H9 (cell line): ENCODE results near the gene GIPC3. TPM values are rescaled to one million over a fixed set of nuclear protein-coding genes. Genes with fewer than 3 reads are reported as not detected.

Source experiments
- DNase-seq: peaks from one replicate; pipeline ENCODE4 v3.0.0-alpha.2; 2017
- H2AFZ ChIP-seq: one replicate; pipeline ENCODE4 v1.6.1; 2013; ENCODE audit warnings: mild to moderate bottlenecking, low read length, control low read depth, moderate library complexity
- H2AK5ac ChIP-seq: 2 replicates; pipeline ENCODE4 v1.6.1; 2013; ENCODE audit warnings: low read length, control low read depth, mixed read lengths; ENCODE audit not compliant: insufficient read length
- H2BK120ac ChIP-seq: one replicate; pipeline ENCODE4 v1.6.1; 2013; ENCODE audit warnings: low read depth, mild to moderate bottlenecking, low read length, control low read depth, inconsistent platforms; ENCODE audit not compliant: poor library complexity, severe bottlenecking
- H2BK12ac ChIP-seq: 2 replicates; pipeline ENCODE4 v1.6.1; 2013; ENCODE audit warnings: low read length, control low read depth, mixed read lengths, low read depth; ENCODE audit not compliant: insufficient read length
- H2BK15ac ChIP-seq: 2 replicates; pipeline ENCODE4 v1.6.1; 2013; ENCODE audit warnings: low read depth, low read length, control low read depth
- H2BK20ac ChIP-seq: one replicate; pipeline ENCODE4 v1.6.1; 2013; ENCODE audit warnings: low read depth, mild to moderate bottlenecking, low read length, control low read depth, inconsistent platforms; ENCODE audit not compliant: poor library complexity, severe bottlenecking
- H2BK5ac ChIP-seq: 2 replicates; pipeline ENCODE4 v1.6.1; 2013; ENCODE audit warnings: low read length, control low read depth, mixed read lengths; ENCODE audit not compliant: insufficient read length
- H3K14ac ChIP-seq: 2 replicates; pipeline ENCODE4 v1.6.1; 2013; ENCODE audit warnings: low read length, control low read depth; ENCODE audit not compliant: insufficient read depth
- H3K18ac ChIP-seq: 2 replicates; pipeline ENCODE4 v1.6.1; 2013; ENCODE audit warnings: low read depth, mild to moderate bottlenecking, mixed read lengths, low read length, control low read depth; ENCODE audit not compliant: insufficient read length
- H3K23ac ChIP-seq: 2 replicates; pipeline ENCODE4 v1.6.1; 2013; ENCODE audit warnings: low read length, control low read depth, mixed read lengths, low read depth; ENCODE audit not compliant: insufficient read length
- H3K23me2 ChIP-seq: 2 replicates; pipeline ENCODE4 v1.6.1; 2013; ENCODE audit warnings: low read depth, mild to moderate bottlenecking, mixed read lengths, low read length, control low read depth; ENCODE audit not compliant: insufficient read length, poor library complexity, severe bottlenecking
- H3K27ac ChIP-seq: 2 replicates; pipeline ENCODE4 v1.5.1; 2013; ENCODE audit warnings: low read length, control low read depth, mixed read lengths, low read depth; ENCODE audit not compliant: insufficient read length
- H3K27me3 ChIP-seq: 2 replicates; pipeline ENCODE4 v1.6.1; 2013; ENCODE audit warnings: low read length, control low read depth, inconsistent platforms; ENCODE audit not compliant: insufficient read depth
- H3K4ac ChIP-seq: 2 replicates; pipeline ENCODE4 v1.6.1; 2013; ENCODE audit warnings: low read depth, mild to moderate bottlenecking, control low read depth, inconsistent platforms, low read length, moderate library complexity
- H3K4me1 ChIP-seq: 2 replicates; pipeline ENCODE4 v1.6.1; 2013; ENCODE audit warnings: low read length, control low read depth, inconsistent platforms; ENCODE audit not compliant: insufficient read depth
- H3K4me2 ChIP-seq: 2 replicates; pipeline ENCODE4 v1.6.1; 2013; ENCODE audit warnings: low read length, control low read depth, mixed read lengths; ENCODE audit not compliant: insufficient read length, insufficient read depth
- H3K56ac ChIP-seq: 2 replicates; pipeline ENCODE4 v1.6.1; 2013; ENCODE audit warnings: low read depth, mild to moderate bottlenecking, mixed read lengths, low read length, control low read depth; ENCODE audit not compliant: insufficient read length
- H3K79me1 ChIP-seq: 2 replicates; pipeline ENCODE4 v1.6.1; 2013; ENCODE audit warnings: low read depth, mild to moderate bottlenecking, moderate library complexity, low read length, control low read depth, inconsistent platforms; ENCODE audit not compliant: insufficient read depth, poor library complexity, severe bottlenecking
- H3K79me2 ChIP-seq: 2 replicates; pipeline ENCODE4 v1.6.1; 2013; ENCODE audit warnings: low read length, control low read depth, inconsistent platforms; ENCODE audit not compliant: insufficient read depth
- H3K9ac ChIP-seq: 2 replicates; pipeline ENCODE4 v1.6.1; 2013; ENCODE audit warnings: low read length, control low read depth, mixed read lengths; ENCODE audit not compliant: insufficient read length; ENCODE audit errors: extremely low read depth
- H3K9me3 ChIP-seq: one replicate; pipeline ENCODE4 v1.6.1; 2013; ENCODE audit warnings: low read depth, low read length, inconsistent platforms; ENCODE audit not compliant: control insufficient read depth
- H3T11ph ChIP-seq: one replicate; pipeline ENCODE4 v1.6.1; 2013; ENCODE audit warnings: mild to moderate bottlenecking, low read length, control low read depth, inconsistent platforms
- H4K20me1 ChIP-seq: one replicate; pipeline ENCODE4 v1.6.1; 2013; ENCODE audit not compliant: control insufficient read depth, insufficient read length, insufficient read depth
- H4K5ac ChIP-seq: 2 replicates; pipeline ENCODE4 v1.6.1; 2013; ENCODE audit warnings: low read depth, mild to moderate bottlenecking, mixed read lengths, low read length, control low read depth; ENCODE audit not compliant: insufficient read length
- H4K8ac ChIP-seq: replicated peaks from 2 replicates; pipeline ENCODE4 v1.6.1; 2013; ENCODE audit warnings: low read length, control low read depth, mixed read lengths, low read depth; ENCODE audit not compliant: insufficient read length
- H4K91ac ChIP-seq: 2 replicates; pipeline ENCODE4 v1.6.1; 2013; ENCODE audit warnings: low read depth, mild to moderate bottlenecking, moderate library complexity, mixed read lengths, low read length, control low read depth; ENCODE audit not compliant: insufficient read length
- H3K27ac Mint-ChIP-seq, 3 experiments: 2 replicates in 2 of 3; 3 replicates in 1 of 3; pipeline ENCODE4 v1.8.0; 2020 to 2021; ENCODE audit warnings: mixed read lengths in 3 of 3, mild to moderate bottlenecking in 1 of 3, moderate library complexity in 1 of 3
- H3K27me3 Mint-ChIP-seq: 2 replicates; pipeline ENCODE4 v1.8.0; 2021; ENCODE audit warnings: low read depth, mild to moderate bottlenecking, moderate library complexity, mixed read lengths
- H3K36me3 Mint-ChIP-seq, 3 experiments: 2 replicates in 2 of 3; 3 replicates in 1 of 3; pipeline ENCODE4 v1.8.0; 2020 to 2021; ENCODE audit warnings: low read depth in 3 of 3, mixed read lengths in 3 of 3; ENCODE audit not compliant: insufficient read depth in 1 of 3
- H3K4me1 Mint-ChIP-seq, 2 experiments: 2 replicates each; pipeline ENCODE4 v1.8.0; 2020; ENCODE audit warnings: mixed read lengths in 2 of 2
- H3K4me3 Mint-ChIP-seq, 2 experiments: 2 replicates in 1 of 2; 3 replicates in 1 of 2; pipeline ENCODE4 v1.8.0; 2020 to 2021; ENCODE audit warnings: mild to moderate bottlenecking in 2 of 2, mixed read lengths in 2 of 2, moderate library complexity in 1 of 2
- H3K9me3 Mint-ChIP-seq, 2 experiments: 2 replicates in 1 of 2; 3 replicates in 1 of 2; pipeline ENCODE4 v1.8.0; 2020; ENCODE audit warnings: mild to moderate bottlenecking in 2 of 2, mixed read lengths in 2 of 2, moderate library complexity in 1 of 2
- WGBS: extraction: QIAGEN DNeasy Blood & Tissue Kit; methylation state at CpG from one replicate; pipeline ENCODE4 v1.1.7; 2013; ENCODE audit warnings: missing lambda C conversion rate, low lambda C conversion rate, mixed read lengths; ENCODE audit not compliant: insufficient read length; ENCODE audit errors: extremely low coverage; 5-methylcytosine and 5-hydroxymethylcytosine counted together
- total RNA-seq: library from RNA; stranded (reverse); gene quantifications from 2 replicates; pipeline ENCODE4 v1.2.1, GENCODE V29; 2021
- TF ChIP-seq, protein P1 (sequence below): fragments of 200-600 bp; sonication (generic); conservative IDR thresholded peaks from 3 replicates; pipeline ENCODE4 v1.8.0; 2021; ENCODE audit warnings: antibody characterized with exemption, mild to moderate bottlenecking

GIPC3 gene
- total RNA-seq, 1 experiment from 2014 or later: 1.6 TPM

DNA sequence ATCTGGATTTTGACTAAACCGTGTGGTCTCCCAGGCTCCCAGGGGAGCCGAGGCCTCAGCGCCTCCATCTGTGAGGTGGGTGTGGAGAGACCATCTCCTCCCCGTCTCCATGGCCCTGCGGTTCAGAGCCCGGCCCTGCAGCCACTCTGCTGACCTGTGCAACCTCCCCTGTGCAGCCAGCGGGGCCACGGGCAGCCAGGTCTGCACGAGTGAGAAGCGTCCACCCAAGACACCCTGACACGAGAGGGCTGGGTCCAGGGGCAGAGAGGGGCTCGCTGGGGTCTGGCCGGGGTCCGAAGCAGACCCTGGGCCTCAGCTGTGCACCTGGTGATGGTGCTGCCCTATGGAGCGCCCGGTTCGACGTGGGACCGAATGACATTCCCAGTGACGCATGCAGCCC is 51.7 kb downstream of the GIPC3 start:
- Histone ChIP-seq H2BK5ac (no peak overlapping the region), H3K27ac (no peak overlapping the region), H3K27me3 (no peaks in the 10 kb centered on the region), H3K23me2 (no peaks in the 10 kb centered on the region), H3K79me1 (no peaks in the 10 kb centered on the region), H2BK120ac (no peak overlapping the region), H4K20me1 (no peaks in the 10 kb centered on the region), H3K4me1 (no peaks in the 10 kb centered on the region), H3K14ac (no peak overlapping the region; the same call in 1 of the 2 replicates), H4K5ac (no peak overlapping the region), H2BK15ac (no peak overlapping the region), H2BK12ac (no peak overlapping the region), H3K23ac (no peak overlapping the region), H4K8ac (no peak overlapping the region), H3K4me2 (no peak overlapping the region), H3K56ac (no peak overlapping the region), H4K91ac (no peak overlapping the region), H3K9me3 (no peaks in the 10 kb centered on the region), H3K79me2 (no peaks in the 10 kb centered on the region), H3K9ac (no peak overlapping the region), H3K4ac (no peak overlapping the region), H2AK5ac (no peak overlapping the region), H3K18ac (no peak overlapping the region), H3T11ph (no peak overlapping the region), H2AFZ (no peak overlapping the region), H2BK20ac (no peak overlapping the region)
- H3K4me3 Mint-ChIP-seq: no peak overlapping the region
- DNase-seq: no peak
- H3K36me3 Mint-ChIP-seq: peaks cover 8 to 24% (median 16%) of the 10 kb centered on the region in 3 experiments; a peak in 6 of 7 replicates
- WGBS: no CpG with 5 or more reads among the region's 20 CpGs
- no peak overlapping the region for H3K27ac Mint-ChIP-seq
- no peaks in the 10 kb centered on the region for H3K27me3 Mint-ChIP-seq
- H3K9me3 Mint-ChIP-seq: no peaks in the 10 kb centered on the region; a peak in 1 of 5 replicates
- no peaks in the 10 kb centered on the region for H3K4me1 Mint-ChIP-seq
- TF ChIP-seq, protein P1, sequence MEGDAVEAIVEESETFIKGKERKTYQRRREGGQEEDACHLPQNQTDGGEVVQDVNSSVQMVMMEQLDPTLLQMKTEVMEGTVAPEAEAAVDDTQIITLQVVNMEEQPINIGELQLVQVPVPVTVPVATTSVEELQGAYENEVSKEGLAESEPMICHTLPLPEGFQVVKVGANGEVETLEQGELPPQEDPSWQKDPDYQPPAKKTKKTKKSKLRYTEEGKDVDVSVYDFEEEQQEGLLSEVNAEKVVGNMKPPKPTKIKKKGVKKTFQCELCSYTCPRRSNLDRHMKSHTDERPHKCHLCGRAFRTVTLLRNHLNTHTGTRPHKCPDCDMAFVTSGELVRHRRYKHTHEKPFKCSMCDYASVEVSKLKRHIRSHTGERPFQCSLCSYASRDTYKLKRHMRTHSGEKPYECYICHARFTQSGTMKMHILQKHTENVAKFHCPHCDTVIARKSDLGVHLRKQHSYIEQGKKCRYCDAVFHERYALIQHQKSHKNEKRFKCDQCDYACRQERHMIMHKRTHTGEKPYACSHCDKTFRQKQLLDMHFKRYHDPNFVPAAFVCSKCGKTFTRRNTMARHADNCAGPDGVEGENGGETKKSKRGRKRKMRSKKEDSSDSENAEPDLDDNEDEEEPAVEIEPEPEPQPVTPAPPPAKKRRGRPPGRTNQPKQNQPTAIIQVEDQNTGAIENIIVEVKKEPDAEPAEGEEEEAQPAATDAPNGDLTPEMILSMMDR: no peak
